NCI-H2171 treated with DMSO at 0.1 percent for 48 hours (cell line): ENCODE measurements around the gene ITPK1.

Source experiments
- DNase-seq: peaks from one replicate; lab custom pipeline; 2025; lab: John Stamatoyannopoulos, UW

Gene ITPK1

DNA sequence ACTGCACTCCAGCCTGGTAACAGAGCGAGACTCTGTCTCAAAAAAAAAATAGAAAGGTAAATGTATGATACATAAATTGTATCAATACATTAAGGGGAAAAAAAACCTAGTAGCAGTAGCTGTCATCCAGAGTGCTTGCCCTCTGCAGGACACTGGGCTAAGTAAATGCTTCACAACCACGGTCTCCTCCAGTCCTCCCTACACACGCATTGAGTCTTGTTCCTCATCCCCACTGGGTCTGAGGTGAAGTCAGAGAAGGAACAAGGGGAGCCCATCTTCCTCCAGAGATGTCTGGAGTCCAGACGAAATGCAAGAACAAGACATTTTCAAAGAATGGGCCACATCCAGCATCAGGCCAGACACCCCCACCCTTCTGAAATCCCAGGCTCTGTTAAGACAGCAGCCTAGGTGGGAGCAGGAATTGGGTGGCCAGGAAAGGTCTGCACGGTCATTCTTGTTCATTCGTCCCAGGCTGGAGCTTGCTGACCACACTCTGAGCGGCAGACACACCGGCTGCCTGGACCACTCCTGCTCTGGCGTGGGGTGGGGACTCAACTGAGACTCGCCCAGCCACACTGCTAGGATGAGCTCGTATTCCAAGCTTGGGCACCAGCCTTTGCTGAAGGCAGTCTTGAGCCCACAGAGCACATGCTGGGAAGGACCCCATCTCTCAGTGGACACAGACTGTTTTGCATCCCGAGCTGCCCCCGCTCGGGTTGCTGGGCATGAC is 147.3 kb downstream of the ITPK1 start:
- no peak for DNase-seq

- no peak for DNase-seq
Observed at GRCh38 chr14:92967346-92967926, 148.3 kb downstream of the ITPK1 start.

- DNase-seq, result no peak
Observed at GRCh38 chr14:92965281-92965680, 150.4 kb downstream of the ITPK1 start.

DNA sequence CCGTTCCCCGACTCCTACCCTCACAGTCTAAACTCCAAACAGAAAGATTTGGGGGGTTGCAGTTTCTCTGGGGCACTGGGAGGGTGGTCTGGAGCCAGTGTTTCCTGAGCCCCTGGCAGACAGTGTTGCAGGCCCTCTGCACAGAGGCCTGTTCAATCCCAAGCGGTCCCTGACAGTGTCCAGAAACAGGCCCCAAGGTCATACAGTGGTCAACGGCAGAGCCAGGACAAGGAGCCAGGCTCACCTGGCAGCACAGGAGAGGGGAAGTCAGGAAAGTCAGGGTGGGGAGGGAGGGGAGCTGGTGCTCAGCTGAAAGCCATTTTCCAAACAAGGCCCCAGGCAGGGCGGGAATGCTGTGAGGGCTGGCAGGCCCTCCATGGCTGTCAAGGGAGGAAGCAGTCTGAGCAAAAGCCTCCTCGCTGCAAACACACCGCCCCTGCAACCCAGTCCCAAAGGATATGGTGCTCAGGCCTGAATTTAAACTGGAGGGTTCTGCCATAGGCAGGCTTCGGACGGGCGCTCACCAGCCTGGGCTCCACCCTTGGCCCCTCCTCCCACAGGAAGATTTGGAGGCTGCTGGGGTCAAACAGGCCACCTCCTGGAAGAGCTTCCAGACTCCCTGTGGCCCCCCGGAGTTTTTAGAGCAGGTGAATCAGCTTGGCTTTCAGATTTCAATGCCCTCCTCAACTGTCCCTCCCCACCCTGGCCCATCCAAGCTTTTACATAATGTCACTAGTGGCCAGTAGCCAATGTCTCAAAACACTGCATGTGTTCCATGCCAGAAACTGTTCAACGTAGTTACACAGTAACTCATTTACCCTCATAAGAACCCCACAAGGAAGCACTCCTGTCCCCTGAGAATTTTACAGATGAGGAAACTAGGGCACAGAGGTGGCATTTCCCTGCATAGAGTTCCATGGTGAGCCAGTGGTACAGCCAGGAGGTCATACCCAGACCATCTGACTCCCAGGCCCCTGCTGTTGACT is 151.3 kb downstream of the ITPK1 start:
- no peak for DNase-seq

GRCh38 chr14:92963301-92964123 is 152.2 kb downstream of the ITPK1 start:
- no peak for DNase-seq

- no peak for DNase-seq
Observed at GRCh38 chr14:92962831-92963095, 153.0 kb downstream of the ITPK1 start.

- no peak for DNase-seq
Observed at GRCh38 chr14:92962031-92962830, 153.5 kb downstream of the ITPK1 start.

DNA sequence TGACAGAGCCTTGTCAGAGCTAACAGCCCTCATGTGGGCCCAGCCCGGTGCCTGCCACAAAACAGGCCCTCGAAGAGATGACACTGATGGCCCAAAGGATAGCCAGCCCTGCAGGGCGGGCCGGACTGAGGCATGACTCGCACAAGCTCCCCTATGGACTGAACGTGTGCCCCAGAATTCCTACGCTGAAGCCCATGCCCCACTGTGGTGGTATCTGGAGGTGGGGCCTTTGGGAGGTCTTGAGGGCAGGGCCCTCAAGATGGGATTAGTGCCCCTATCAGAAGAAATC is 154.2 kb downstream of the ITPK1 start:
- no peak for DNase-seq

DNA sequence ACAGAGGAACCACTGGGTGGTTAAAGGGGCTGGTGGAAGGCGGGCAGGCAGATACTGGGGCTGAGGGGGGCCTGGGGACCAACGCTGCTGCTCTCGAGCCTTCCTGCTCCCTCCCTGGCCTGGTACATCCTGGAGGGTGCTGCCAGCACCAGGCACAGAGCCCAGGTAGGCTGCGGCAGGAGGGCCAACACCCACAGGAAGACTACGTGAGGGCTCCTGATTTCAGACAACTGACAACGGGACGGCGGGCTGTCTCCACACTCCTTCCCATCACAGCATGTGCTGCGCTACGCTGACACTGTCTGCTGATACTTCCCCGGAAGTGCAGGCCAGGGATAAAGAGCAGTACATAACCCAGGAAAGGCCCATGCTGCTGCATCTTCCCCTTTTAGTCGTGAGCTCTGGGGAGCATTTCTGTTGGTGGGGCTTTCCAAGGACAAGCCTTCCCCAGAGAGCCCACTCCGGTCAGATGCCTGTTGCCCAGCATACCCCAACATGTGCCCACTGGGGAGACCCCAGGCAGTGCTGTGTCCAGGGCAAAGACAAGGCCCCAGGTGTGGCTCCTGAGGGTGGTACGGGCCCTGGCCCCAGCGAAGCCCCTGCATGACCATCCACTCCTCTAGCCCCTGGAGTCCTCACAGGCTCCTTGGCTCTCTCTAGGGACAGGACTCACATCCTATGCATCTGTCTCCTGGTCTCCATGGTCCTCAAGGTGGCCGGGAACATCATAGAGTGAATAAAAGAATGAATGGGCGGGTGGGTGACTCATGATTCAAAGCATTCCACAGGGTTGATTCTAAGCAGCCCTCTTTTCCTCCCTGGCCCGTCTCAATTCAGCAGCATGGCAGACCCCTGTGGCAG is 154.8 kb downstream of the ITPK1 start:
- DNase-seq, result no peak

DNA sequence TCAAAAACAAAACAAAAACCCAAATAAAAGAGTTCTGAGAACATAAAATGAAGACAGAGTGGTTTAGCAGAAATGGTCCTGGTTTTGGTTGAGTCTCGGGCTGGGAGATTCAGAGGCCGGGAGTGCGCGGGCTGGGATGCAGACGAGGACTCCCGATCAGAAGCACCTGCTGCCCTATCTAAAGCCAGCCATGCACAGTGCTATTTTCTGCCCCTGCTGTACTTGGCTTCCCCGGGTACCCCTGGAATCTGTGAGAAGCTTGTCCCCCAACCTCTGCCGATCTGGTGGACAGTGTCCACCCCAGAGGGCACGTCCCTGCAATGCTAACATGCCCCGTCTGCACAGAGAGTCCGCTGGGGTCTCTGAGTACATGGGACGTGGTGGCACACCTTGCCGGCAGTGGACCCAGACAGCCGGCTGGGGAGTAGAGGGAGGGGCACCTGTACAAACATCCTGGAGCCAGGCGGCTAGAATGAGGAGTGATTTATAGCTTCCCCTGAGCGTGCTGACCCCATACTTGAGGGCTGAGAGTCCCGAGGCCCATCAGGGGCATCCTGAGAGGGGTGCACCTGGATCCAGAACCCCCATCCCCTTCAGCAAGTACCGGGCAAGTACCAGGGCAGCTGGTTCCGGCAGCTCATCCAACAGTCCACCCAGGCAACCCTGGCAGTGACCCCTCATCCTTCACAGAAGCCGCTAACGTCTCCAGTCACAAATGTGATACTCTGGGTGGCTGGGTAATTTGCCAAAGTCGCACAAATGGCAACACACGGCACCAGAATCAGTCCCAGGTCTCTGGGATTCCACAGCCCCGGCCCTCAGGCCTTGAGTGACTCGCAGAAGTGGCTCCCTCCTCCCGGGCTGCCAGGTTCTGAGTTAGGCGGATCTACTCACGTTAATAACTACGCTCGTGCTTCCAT is 155.7 kb downstream of the ITPK1 start:
- DNase-seq, result no peak

DNA sequence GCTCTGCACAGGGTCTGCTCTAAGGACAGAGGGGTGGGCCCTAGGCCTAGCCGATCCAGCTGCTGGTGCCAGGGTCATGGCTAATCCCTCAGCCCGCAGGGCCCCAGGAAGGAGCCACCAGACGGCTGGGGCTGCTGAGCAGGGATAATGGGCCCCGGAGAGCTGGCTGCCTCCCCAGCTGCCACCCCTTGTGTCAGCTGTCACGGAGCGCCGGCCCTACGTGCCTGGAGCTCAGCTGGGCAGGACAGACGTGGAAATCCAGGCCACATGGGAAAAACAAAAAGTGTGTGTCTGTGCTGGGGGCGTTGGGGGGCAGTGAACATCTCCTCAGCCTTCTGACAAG is 156.6 kb downstream of the ITPK1 start:
- DNase-seq, result peak; percentile 88

- no peak for DNase-seq
Observed at GRCh38 chr14:92958373-92959188, 157.1 kb downstream of the ITPK1 start.

DNA sequence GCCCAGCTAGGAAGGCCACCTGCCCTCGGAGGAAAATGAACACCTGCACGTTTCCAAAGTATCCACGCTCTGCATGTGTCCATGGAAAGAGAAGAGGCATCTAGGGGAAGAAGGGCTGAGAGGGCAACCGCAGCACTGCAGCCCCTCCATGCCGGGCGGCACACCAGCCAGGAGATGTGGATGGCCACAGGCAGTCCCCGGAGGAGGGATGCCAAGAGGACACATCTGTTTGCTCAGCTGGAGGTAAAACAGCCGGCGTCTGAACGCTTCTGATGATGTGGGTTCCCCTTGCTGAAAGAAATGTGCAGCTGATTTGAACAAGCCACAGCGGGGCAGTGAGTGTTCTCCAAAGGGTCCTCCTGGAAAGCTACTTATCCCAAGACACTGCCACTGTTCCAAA is 158.8 kb downstream of the ITPK1 start:
- peak; percentile 71 for DNase-seq

DNA sequence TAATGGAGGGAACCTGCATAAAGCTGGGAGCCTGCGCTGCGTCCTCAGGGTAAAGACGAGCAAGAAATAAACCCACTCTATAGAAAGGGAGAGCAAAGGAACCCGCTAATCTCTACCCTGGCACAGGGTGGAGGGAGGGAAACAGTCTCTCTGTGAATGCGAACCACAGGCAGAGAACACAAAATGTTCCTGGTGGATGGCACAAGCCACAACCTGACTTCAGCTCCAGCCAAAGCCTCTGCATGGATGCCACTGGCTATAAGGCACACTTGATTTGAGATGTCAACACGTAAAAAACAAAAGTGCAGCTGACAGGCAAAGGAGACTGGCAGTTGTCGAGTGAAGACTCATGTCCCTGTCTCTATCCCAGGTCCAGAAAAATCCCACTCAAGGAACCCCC is 160.3 kb downstream of the ITPK1 start:
- no peak for DNase-seq

DNA sequence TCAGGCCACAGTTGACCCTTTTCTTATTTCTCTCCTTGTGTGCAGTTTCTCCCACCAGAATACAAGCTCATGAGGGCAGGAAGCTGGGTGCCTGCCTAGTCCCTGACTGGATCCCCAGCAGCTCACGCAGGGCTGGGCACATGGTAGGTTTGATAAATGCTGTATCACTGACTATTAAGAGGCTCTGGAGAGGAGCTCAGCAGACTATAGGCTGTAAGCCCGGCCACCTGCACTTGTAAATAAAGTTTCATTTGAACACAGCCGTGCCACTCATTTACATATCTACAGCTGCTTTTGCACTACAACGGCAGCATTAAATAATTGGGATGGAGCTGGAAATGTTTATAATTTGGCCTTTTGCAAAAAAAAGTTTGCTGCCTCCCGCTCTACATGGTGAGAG is 160.8 kb downstream of the ITPK1 start:
- no peak for DNase-seq

DNA sequence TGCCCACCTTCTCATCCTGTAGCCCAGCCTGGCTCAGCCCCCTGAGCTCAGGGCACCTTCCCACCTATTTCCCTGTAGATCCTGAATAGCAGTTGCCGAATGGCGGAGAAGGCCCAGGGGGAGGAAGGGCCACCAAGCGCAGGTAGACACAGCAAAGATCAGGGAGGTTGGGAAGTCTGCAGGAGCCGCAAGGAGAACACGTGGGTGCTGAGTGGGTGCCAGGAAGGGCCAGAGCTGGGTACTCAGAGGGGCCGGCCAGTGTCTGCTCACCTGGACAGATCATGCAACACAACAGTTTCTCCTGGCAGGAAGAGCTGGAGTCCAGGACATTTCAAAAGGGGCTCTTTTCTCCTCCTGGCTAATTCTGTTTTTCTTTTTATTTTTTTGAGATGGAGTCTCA is 162.2 kb downstream of the ITPK1 start:
- DNase-seq, result no peak

DNA sequence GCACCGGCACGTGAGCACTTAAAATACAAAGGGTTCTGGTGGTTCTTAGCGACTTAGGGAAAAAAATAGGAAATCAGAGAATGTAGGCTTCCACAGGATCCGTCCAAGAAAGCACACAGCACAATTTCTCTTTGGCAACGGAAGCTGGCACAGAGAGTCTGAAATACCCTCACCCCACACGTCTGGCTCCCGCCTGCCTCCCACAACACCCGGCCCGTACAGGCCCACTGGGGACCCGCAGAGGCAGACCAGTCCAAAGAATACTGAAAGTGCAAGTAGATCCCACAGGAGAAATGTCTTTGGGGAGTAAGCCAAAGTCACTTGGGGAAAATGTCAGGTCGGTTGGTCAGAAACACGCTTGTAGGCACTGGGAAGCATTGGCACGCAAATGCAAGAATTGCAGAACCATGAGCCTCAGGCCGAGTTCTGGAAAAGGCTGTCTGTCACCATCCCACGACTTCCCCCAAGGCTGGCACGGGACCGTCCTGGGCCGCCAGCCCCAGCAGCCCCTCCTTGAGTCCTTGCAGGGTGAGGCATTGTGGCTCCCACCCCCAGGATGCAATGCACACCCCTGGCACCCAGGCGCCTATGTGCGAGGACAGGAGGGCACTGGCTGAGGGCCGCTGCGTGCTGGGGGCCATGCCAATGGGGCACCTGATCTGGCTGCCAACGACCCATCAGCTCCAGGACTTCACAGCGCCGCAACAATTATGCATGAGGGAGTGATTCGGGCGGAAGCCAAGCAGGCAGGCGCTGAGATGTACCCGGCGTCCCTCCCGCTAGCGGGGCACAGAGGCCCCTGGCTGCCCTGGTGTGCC is 163.0 kb downstream of the ITPK1 start:
- DNase-seq, result no peak

GRCh38 chr14:92951912-92952471 is 163.7 kb downstream of the ITPK1 start:
- DNase-seq, result peak; percentile 76
